Neural progenitor cell (in vitro differentiated cells): Measurements from ENCODE around the gene PDLIM1.

Experiments used
- EZH2 ChIP-seq: fragments of 200-600 bp; sonication (generic); IDR thresholded peaks from 2 replicates; pipeline ENCODE4 v1.6.1; 2017; ENCODE audit warnings: antibody characterized with exemption, mild to moderate bottlenecking, moderate library complexity
- EZH2phosphoT487 ChIP-seq: fragments of 200-600 bp; sonication (generic); IDR thresholded peaks from 2 replicates; pipeline ENCODE4 v1.6.1; 2017; ENCODE audit warnings: antibody characterized with exemption
- TF ChIP-seq, protein P1 (sequence below): fragments of 200-600 bp; sonication (generic); IDR thresholded peaks from 2 replicates; pipeline ENCODE4 v1.5.1; 2017; ENCODE audit warnings: antibody characterized with exemption, mild to moderate bottlenecking

DNA sequence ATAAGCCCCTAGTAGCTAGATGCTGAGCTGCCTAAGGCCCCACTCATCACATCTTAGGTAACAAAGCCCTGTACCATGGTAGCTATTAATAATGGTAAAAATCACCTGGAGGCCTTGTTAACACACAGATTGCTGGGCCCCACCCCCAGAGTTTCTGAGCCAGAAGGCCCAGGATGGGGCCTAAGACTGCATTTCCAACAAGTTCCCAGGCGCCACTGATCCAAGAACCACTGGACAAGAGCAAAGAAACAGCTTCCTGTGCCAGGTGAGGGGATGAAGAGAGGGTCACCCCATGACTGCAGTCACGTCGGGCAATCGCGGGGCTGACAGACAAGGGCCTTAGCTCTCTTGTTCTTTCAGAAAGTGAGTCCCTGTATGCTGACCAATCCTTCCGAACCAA, 50.0 kb downstream of the PDLIM1 start:
- TF ChIP-seq, protein P1, sequence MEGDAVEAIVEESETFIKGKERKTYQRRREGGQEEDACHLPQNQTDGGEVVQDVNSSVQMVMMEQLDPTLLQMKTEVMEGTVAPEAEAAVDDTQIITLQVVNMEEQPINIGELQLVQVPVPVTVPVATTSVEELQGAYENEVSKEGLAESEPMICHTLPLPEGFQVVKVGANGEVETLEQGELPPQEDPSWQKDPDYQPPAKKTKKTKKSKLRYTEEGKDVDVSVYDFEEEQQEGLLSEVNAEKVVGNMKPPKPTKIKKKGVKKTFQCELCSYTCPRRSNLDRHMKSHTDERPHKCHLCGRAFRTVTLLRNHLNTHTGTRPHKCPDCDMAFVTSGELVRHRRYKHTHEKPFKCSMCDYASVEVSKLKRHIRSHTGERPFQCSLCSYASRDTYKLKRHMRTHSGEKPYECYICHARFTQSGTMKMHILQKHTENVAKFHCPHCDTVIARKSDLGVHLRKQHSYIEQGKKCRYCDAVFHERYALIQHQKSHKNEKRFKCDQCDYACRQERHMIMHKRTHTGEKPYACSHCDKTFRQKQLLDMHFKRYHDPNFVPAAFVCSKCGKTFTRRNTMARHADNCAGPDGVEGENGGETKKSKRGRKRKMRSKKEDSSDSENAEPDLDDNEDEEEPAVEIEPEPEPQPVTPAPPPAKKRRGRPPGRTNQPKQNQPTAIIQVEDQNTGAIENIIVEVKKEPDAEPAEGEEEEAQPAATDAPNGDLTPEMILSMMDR, result no peak
- TF ChIP-seq EZH2phosphoT487, result no peak
- TF ChIP-seq EZH2, result no peak
